Activated CD8-positive, alpha-beta memory T cell treated with anti-CD3 and anti-CD28 coated beads, Interleukin-2, amount 50 U/mL, for 4 hours (primary cell): ENCODE data around the gene KCNJ4.

Experiments used
- DNase-seq: peaks from one replicate; pipeline ENCODE4 v3.0.0-alpha.2; 2020

Gene KCNJ4

DNA sequence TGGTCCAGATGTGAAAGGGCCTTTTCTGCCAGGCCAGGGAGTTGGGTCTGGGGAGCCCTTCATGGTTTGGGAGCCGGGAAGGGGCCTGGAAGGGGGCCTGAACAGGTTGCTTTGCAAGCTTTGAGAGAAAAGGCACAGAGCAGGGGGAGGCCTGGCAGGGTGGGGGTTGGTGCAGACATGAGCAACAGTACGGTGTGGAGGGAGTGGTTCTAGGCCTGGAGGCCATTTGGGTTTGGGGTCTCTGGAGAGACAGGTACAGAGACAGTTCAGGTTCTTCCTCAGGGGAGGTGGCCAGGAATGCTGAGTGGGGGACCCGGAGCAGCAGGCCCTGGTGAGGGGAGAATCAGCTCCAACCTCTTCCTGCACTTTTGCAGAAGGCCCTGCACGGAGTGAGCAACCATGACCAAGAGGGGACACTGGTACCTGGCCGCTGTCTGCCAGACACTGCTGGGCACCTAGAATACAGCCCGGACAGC is 14.3 kb upstream of the KCNJ4 start:
- no peak for DNase-seq

DNA sequence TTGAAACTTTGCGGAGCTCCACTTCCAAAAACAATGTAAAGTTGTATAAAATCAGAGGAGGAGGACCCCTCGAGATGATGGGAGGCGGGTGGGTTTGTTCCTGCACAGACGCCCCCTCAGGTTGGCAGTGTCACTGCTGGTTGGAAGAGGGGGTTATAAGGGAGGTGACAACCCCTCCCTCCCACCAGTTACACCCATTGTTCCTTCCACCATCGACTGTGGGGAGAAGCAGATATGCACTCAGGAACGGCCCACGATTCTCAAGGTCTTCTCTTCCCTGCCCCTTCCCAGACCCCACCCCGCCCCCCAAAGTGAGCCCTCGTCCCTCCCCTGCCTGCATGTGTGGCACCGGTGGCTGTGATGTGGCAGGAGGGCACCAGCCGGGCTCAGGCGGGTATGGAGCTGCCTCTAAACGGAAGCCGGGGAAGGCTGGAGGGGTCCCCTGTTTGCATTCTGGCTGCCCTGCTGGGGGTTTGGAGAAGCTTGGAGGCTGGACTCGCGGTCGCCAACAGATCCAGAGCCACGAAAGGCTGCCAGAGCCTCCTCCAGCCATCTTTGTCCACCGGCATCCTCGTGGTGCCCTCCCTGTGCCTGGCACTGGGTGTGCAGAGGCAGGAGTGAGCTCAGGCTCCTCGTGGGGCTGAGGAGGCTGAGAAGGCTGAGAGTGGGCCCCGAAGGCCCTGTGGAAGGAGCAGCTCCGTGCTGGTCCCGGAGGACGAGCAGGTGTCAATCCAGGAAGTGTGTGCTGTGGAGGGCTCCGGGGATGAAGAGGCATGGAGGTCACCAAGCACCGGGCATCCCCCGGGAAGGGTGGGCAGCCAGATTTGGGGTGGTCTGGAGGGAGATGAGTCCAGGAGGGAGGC is 13.7 kb upstream of the KCNJ4 start:
- DNase-seq, result no peak

DNA sequence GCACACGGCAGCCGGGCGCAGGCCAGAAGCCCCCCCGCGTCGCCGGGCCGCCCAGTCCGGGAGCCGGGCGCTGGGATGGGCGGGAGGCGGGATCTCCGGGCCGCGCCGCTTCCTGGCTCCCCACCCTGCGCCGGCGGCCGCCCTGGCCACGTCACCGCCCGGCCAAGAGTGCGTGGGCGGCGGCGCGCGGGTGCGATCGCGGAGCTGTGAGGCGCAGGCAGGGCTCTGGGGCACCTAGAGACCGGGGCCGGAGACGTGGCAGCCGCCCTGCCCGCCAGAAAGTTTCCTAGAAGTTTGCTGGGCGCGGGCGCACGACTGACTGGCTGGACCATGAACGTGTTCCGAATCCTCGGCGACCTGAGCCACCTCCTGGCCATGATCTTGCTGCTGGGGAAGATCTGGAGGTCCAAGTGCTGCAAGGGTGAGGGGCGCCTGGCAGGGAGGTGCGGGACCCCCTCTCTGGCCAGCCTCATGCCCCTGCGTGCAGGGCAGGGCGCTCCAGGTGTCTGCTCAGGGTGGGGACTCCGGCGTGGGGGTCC is 13.0 kb upstream of the KCNJ4 start, which contains the start of gene KDELR3:
TSS of gene KDELR3 (plus strand) at position 193 of the 539 bp plus-strand sequence. CDS start at position 331, 138 bp downstream.
- DNase-seq, result peak; percentile 60

DNA sequence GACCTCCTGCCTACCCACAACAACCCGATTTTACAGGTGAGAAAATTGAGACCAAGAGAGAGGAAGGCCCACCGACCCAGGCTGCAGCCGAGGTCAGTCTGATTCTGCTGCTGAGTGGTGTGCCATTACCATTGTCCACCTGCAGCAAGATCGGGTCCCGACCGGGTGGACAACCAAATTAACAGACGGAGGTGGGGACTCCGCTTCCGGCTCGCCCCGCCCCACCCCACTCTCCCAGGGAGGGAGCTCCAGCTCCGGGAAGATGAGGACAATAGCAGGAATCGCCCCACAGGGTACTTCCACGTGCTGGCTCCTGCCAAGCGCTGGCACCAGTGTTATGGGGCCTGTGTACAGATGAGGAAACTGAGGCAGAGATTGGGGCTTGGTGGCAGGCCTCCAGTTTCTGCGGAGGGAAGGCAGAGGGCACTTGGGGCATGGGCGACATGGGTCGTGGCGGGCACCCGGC is 12.5 kb upstream of the KCNJ4 start:
- no peak for DNase-seq

DNA sequence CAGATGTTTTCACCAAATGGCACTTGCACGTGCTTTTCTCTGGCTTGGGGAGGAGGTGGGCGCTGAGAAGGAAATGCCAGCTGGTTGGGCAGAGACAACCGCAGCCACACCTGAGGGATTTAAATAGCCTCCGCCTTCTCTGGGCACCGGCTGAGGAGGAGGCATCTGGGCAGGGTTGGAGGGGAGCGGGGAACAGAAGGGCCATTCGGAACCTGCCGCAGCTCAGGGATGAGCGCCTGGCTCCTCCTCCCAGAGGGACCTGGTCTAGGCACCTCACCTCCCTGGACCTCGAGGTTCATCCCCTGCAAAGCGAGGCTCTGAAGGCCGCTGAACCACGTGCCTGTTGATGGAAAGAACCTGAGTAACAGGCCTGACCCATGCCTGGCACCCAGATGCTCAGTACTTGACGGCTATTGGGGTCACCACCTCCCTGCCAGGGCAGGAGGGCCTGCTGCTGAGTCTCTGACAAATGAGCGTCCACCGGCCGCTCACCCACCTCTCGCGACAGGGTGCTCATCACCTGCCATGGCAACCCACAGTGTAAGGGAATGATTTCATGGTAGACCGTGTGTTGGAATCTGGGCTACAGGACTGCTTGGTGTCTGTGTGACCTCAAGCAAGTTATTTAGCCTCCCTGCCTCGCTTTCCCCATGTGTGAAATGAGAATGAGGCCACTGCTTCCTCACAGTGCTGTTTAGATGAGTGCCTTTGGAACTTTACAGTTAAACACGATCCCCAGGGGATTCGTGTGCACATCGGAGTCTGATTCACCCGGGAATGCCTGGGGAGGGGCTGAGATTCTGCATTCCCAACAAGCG is 10.9 kb upstream of the KCNJ4 start:
- no peak for DNase-seq

DNA sequence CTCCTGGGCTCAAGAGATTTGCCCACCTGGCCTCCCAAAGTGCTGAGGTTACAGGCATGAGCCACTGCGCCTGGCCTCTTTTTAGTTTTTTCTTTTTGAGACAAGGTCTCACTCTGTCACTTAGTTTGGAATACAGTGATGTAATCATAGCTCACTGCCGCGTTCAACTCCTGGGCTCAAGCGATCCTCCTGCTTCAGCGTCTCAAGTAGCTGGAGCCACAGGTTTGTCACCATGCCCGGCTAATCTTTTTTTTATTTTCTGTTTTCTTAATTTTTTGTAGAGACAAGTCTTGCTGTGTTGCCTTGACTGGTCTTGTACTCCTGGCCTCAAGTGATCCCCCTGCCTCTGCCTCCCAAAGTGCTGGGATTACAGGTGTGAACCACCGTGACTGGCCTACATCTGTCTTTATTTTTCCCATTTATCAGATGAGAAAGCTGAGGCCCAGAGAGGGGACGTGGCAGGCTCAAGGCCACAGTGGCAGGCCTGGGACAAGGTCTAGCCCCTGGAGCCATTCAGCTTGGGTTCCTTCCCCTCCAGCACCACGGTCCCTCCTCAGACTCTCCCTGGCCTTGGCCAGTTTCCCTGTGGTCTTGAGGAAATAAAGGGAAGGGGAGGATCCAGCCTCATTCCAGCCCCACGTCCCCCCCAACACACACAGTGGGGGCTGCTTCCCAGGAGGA is 10.1 kb upstream of the KCNJ4 start:
- no peak for DNase-seq

DNA sequence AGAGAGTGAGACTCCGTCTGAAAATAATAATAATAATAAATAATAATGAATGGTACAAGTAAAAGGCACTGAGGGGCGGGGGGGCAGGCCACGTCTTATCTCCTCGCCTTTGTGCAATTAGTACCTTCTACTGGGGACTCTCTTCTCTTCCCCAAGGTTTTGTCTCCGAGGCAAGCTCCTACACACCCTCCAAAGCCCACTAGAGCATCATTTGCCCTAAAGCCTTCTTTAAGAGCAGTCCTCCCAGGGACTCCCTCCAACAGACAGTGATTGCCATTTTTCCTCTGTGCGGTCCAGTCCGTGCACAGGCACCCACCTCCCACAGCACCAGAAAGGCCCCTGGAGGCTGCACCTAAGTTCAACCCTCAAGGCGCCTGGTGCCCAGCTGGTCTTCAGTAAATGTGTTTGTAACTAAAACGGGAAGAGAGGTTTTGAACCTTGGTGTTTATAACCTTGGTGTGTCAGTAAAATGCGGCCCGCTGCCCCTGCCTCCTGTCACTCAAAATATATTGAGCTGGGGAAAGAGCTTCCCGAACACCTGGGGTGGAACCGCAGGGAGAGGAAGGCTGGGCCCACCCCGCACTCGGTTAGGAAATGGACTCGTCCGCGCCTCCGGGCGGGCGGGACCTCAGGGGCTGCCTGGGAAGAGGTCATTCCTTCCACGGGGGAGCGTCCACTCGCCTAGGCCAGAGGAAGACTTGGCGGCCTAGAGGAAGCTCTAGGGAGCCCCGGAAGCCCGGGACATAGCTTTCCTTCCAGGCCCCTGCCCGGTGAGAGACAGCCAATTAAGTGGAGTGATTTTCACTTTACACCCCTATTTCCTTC is 8.2 kb upstream of the KCNJ4 start:
- DNase-seq, result no peak

DNA sequence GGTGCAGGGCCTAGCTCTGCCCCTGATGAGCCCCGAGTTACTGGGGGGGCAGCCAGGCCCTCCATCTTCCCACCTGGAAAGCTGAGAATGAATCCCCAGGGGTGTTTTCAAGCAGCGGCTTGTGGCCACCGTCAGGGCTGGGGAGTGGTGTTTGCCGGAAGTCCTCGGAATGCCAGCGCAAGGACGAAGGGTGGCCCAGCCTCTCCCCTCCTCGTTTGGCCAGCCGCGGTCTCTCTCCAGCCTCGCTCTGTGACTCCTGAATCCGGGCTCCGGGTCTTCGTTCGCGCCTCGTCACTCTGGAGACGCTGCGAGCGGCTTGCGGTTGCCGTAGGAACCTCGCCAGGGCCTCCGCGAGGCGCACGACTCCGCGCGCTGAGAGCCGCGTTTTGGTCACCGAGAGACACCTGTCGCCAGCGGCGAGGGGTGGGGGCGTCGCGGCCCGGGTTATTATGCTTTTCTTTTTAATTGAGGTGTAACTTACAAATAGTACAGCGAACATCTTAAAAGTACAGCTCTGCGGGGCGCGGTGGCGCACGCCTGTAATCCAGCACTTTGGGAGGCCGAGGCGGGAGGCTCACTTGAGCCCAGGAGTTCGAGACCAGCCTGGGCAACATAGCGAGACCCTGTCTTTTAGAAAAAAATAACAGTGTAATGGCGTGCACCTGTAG is 6.5 kb upstream of the KCNJ4 start:
- peak; percentile 44 for DNase-seq

DNA sequence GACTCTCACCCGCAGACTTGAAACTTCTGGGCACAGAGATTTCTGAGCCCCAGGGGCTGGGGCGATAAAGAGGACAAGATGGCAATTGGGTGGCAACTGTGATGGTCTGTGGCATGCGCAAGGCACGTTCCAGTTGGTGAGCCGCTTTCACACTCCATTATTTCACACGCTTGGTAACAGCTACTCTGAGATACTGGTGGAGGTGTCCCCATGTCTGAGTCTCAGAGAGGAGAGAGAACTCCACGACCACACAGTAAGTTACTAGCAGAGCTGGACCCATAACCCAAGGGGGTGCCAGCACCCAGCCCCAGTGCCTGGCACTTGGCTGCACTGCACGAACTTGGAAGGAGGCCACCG is 6.0 kb upstream of the KCNJ4 start:
- no peak for DNase-seq

DNA sequence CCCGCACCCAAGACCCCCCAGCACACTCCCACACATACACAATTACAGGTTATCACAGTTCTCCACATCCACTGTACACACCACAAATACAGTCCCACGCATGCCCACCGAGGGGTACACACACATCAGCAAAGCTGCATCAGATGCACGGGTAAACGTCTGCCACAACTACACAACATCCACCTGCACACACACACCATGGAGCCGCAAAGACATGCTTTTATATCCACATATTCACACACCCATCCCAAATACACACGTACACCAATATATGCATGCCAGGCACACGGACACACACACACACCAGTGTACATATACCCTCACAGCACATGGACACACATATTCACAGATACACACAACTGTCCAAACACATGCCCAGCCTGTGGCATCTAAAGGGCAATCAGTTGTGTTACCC is 5.4 kb upstream of the KCNJ4 start:
- no peak for DNase-seq

DNA sequence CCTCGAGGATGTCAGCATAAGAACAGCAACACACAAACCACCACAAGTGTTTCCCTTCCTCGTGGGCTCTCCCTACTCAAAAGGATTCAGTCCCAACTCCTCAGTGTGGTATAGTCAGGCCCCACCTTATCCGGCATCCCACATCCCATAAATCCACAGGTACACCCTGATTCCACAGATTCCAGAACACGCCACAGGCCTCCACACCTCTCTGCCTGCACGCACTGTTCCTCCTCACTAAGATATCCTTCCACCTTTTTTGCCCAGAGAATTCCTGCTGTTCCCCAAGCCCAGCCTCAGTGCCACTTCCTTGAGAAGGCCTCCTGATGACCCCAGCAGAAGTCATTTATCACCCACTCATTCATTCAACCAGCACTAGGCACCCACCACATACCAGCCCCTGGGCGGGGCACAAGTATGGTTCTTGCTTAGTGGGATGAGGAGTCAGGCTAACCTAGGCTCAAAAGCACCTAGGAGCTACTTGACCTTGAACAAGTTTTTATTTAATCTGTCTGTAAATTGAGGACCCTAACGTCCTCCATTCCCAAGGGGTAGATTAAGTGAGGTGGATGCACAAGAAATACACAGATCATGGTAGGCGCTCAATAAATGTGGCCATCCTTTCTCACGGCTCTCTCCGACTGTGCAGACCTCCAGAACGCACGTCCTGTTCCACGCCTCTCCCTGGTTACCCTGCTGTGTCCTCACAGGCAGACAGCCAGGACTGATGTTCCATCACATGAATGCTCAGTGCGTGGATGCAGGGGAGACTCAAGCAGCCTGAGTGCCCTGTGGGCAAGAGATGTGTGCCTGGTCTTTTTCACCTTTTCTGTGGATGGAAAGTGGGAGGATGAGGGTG is 2.1 kb upstream of the KCNJ4 start:
- DNase-seq, result no peak

DNA sequence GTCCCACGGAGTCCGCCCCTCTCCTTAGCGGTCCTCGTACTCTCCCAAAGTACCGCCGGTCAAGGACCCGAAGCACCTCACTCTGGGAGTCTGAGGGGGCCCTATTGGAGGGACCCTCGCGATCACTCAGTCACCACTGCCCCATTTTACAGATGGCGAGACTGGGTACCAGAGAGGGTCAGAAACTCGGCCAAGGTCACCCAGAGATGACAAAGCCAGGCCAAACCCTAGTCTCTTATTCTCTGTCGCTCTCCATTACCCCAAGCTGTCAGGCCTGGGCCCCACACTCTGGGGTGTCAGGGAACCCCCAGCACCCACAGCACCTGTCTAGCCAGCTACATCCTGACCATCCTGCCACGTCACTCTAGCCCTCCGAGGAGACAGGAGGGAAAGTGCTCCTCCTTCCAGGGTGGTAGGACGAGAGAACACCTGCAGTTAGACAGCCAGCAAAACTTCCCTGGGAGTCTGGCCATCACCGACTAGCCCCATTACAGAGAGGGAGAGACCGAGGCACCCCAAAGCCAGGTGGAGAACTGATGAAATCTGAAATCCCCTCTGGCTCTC is 1.4 kb upstream of the KCNJ4 start:
- DNase-seq, result no peak

DNA sequence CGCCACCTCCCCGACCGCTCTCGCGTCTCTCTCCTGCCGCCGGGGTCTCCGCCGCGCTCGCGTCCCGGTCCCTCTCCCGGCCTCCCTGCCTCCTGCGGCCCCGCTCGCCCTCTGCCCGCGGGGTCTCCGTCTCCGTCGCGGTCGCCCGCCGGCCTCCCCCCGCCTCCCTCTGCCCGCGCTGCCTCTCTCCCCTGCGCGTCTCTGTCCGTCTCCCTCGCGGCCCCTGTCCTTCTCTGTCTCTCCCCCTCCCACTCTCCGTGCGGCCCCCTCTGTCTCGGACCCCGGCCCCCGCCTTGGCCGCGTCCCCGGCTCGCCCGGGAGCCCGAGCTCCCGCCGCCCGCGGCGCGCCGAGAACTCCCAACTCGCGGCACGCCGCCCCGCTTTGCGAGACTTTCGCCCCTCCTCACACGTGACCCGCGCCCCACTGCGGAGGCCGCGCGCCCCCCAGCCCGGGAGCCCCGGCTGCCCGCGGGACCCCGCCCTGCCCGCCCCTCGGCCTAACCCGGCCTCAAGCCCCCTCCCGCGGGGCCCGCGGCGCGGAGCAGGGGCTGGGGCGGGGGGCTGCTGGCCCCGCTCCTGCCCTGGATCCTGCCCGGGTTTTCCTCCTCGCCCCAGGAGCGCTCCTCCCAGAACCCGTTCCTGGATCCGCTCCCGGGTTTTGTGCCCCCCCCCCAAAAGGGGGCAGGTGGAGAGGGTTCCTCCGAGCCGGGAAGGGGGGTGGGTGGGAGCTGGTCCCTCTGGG is 702 bp upstream of the KCNJ4 start:
- DNase-seq, result no peak

DNA sequence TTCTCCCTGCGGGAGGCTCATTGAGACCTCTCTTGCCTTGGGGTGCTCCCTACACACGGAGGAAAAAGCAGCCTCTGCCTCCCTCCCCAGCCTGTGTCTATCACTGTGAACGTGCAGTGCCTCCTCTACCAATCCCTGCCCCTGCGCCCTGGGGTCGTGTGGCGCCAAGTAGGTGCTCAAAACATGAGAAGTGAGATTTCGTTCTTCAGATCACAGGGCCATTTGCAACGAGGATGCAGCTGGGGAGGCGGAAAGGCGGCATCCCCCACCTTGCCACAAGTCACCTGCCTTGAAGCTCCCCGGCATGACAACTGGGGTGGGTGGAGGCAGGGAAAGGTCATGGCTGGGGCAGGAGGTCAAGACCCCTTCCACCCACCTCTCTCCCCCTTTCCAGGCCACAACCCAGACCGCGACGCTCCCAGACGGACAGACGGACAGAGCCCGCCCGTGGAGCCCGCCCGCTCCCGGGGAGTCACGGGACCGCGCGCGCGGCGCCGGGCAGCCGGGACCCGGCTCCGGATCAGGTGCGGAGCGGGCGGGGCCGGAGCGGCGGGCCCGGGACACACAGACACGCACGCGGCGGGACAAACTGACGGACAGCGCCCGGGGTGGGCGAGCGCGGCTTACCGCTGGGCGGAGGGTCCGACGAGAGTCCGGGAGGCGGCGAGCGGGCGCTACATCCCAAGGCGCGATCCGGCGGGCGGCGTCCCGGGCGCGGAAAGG is 485 bp downstream of the KCNJ4 start:
- DNase-seq, result no peak

DNA sequence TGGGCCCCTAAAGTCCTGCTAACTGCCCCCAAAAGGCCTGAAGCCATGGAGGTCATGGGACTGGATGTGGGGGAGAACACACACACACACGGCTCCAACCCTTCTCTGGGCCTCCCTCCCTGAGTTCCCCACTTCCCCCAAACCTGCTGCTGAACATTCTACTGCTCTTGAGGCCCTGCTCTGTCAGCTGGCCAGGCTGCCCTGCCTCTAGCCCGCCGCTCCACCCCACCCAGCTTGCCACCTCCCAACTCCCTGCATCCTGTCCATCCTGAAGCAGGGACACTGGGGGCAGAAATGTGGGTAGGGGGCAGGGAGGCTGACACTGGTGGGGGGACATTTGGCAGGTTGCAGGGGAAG is 1.0 kb downstream of the KCNJ4 start:
- no peak for DNase-seq

DNA sequence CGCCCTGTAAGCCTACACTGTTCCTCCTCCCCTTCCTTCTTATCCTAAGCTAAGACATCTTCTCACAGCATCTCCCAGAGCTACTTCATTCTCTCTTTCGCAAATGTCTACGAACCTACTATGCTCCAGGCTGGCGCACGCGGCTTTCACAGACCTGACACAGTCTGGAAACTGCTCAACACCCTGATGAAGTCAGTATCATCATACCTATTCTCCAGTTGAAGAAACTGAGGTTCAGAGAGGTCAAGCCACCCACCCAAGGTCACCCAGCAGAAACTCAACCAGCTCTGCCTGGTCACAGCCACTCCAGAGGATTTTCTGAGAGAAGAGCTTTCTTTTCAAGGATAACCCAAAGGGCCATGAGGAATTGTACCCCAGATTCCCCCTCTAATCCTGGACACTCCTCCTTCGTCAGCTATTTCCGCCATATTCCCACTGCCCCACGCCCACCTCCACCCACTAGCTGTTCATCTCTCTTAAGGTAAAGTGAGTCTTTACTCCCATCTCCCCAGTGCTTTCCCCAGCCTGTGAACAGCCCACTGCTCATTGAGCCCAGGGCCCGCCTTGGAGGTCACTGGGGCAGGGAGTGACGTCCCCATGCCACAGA is 1.8 kb downstream of the KCNJ4 start:
- no peak for DNase-seq

DNA sequence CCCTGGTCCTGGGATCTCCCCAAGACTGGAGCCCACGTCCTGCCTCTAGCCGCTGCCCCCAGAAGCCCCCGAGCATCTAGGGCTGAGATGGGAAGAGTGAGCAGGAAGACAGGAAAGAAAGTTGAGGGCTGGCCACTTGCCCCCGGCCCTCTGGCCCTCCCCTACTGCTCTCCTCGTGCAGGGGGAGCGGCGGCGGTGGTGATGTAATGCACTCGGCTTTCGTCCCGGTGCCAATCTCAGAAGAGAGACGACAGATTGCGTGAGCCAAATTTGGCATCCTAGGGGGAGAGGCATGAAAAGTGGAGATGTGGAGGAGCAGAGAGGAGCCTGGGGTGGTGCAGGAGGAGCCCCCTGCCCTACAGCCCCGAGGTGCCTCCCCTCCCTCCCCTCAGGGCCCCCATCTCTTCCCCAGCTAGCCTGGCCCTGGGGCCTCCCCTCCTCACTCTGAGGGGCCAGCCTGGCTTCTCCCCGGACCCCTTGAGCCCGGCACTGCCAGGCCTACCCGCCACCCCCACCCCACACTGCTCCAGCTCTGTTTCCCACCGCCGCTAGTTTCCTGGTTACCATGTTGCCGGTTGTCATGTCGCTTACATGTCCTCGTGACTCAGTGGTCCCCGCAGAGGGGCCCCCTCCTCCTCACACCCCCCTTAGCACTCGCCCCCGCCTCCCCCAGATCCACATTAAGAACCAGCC is 2.5 kb downstream of the KCNJ4 start:
- no peak for DNase-seq

DNA sequence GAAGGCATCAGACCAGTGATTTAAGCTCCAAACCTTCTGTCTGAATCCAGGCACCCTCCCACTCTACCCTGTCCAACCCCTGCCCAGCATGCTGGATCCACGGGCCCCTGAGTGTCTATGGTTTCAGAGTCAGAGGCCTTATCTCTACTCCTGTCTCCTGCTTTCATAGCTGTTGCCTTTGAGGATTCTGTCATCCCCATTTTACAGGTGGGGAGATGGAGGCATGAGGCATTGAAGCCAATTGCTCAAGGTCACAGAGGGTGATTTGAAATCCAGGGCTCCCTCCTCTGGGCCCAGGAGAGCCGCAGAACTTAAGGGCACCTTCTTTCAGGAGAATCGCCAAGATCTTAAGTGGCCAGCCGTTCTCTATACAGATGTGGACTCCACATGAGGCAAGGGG is 3.1 kb downstream of the KCNJ4 start:
- no peak for DNase-seq
